Astrocyte (in vitro differentiated cells and primary cell): ENCODE results near the gene GABRB1. TPM values are rescaled to one million over a fixed set of nuclear protein-coding genes. Genes with fewer than 3 reads are reported as not detected.
"Not testable (repeated sequence)": the region's sequence is repeated elsewhere in the genome, so short reads cannot be mapped to it uniquely, and the experiment has no call there.

Experiments
- DNase-seq: peaks from one replicate; pipeline ENCODE4 v3.0.0-alpha.2; 2010; ENCODE audit warnings: low read depth
- FAIRE-seq: peaks from 2 replicates; lab custom pipeline; 2011; peaks lifted over from hg19 to GRCh38; lab: Jason Lieb, UNC
- H2AFZ ChIP-seq: 2 replicates; pipeline ENCODE4 v1.6.0; 2012; ENCODE audit warnings: low read depth, low read length, inconsistent platforms
- H3K27ac ChIP-seq: 2 replicates; pipeline ENCODE4 v1.5.1; 2011; ENCODE audit warnings: low read depth, low read length, inconsistent platforms
- H3K27me3 ChIP-seq: 2 replicates; pipeline ENCODE4 v1.6.0; 2011; ENCODE audit warnings: low read length, inconsistent platforms; ENCODE audit not compliant: insufficient read depth
- H3K36me3 ChIP-seq: 2 replicates; pipeline ENCODE4 v1.5.1; 2011; ENCODE audit warnings: low read length, inconsistent platforms; ENCODE audit not compliant: insufficient read depth
- H3K4me1 ChIP-seq: 2 replicates; pipeline ENCODE4 v1.5.1; 2011; ENCODE audit warnings: low read length, inconsistent platforms; ENCODE audit not compliant: insufficient read depth
- H3K4me2 ChIP-seq: 2 replicates; pipeline ENCODE4 v1.6.0; 2012; ENCODE audit warnings: low read length, inconsistent platforms
- H3K4me3 ChIP-seq: 2 replicates; pipeline ENCODE4 v1.5.1; 2011; ENCODE audit warnings: low read depth, mild to moderate bottlenecking, low read length, inconsistent platforms; ENCODE audit not compliant: insufficient read depth
- H3K79me2 ChIP-seq: 2 replicates; pipeline ENCODE4 v1.6.0; 2012; ENCODE audit warnings: mild to moderate bottlenecking, low read length, inconsistent platforms; ENCODE audit not compliant: insufficient read depth
- H3K9ac ChIP-seq: 2 replicates; pipeline ENCODE4 v1.6.0; 2012; ENCODE audit warnings: mild to moderate bottlenecking, low read length, inconsistent platforms
- H3K9me3 ChIP-seq: 2 replicates; pipeline ENCODE4 v1.5.1; 2012; ENCODE audit warnings: low read depth, mild to moderate bottlenecking, low read length, inconsistent platforms; ENCODE audit not compliant: insufficient read depth
- H4K20me1 ChIP-seq: 2 replicates; pipeline ENCODE4 v1.6.0; 2012; ENCODE audit warnings: low read length, inconsistent platforms; ENCODE audit not compliant: insufficient read depth
- H3K27ac Mint-ChIP-seq: one replicate; pipeline ENCODE4 v1.8.0; 2021; ENCODE audit warnings: mild to moderate bottlenecking, mixed read lengths; ENCODE audit not compliant: unreplicated experiment
- H3K27me3 Mint-ChIP-seq: one replicate; pipeline ENCODE4 v1.8.0; 2021; ENCODE audit warnings: low read depth, mixed read lengths; ENCODE audit not compliant: unreplicated experiment
- H3K36me3 Mint-ChIP-seq: one replicate; pipeline ENCODE4 v1.8.0; 2021; ENCODE audit warnings: low read depth, mixed read lengths; ENCODE audit not compliant: unreplicated experiment
- H3K4me1 Mint-ChIP-seq: one replicate; pipeline ENCODE4 v1.8.0; 2021; ENCODE audit warnings: low read depth, mixed read lengths; ENCODE audit not compliant: unreplicated experiment
- H3K4me3 Mint-ChIP-seq: one replicate; pipeline ENCODE4 v1.8.0; 2021; ENCODE audit warnings: mild to moderate bottlenecking, moderate library complexity, mixed read lengths; ENCODE audit not compliant: unreplicated experiment
- H3K9me3 Mint-ChIP-seq: one replicate; pipeline ENCODE4 v1.8.0; 2021; ENCODE audit warnings: mild to moderate bottlenecking, mixed read lengths; ENCODE audit not compliant: unreplicated experiment
- CTCF ChIP-seq: IDR thresholded peaks from 2 replicates; pipeline ENCODE4 v1.5.1; 2011; ENCODE audit warnings: low read depth, mild to moderate bottlenecking, inconsistent platforms, low read length, moderate library complexity; ENCODE audit not compliant: insufficient read depth
- EZH2 ChIP-seq: IDR thresholded peaks from 2 replicates; pipeline ENCODE4 v1.6.1; 2012; ENCODE audit warnings: mild to moderate bottlenecking, low read length, inconsistent platforms; ENCODE audit not compliant: insufficient read depth
- total RNA-seq: library from RNA; stranded (reverse); gene quantifications from 2 replicates; pipeline ENCODE4 v1.2.1, GENCODE V29; 2021

The GABRB1 gene
- total RNA-seq, 1 donor from 2014 or later, result not detected

GRCh38 chr4:47374477-47374876, 343.1 kb downstream of the GABRB1 start:
- H3K36me3 ChIP-seq, result no peaks in the 10 kb centered on the region
- DNase-seq (peak; percentile 16), FAIRE-seq (no peak)
- Mint-ChIP-seq H3K27me3 (peaks cover 2% of the 10 kb centered on the region), H3K4me3 (no peak overlapping the region), H3K4me1 (no peaks in the 10 kb centered on the region), H3K27ac (no peak overlapping the region), H3K36me3 (no peaks in the 10 kb centered on the region), H3K9me3 (peaks cover 1% of the 10 kb centered on the region)
- H3K9me3 ChIP-seq, result no peaks in the 10 kb centered on the region
- H3K4me3 ChIP-seq, result no peak overlapping the region
- H4K20me1 ChIP-seq, result no peaks in the 10 kb centered on the region
- H3K9ac ChIP-seq, result no peak overlapping the region
- H3K4me1 ChIP-seq, result no peaks in the 10 kb centered on the region
- no peak overlapping the region for H3K27ac ChIP-seq
- H3K79me2 ChIP-seq, result no peaks in the 10 kb centered on the region
- no peak overlapping the region for H3K4me2 ChIP-seq
- no peaks in the 10 kb centered on the region for H3K27me3 ChIP-seq
- TF ChIP-seq CTCF, result no peak
- no peak for TF ChIP-seq EZH2
- no peak overlapping the region for H2AFZ ChIP-seq

- not testable (repeated sequence) for H3K36me3 Mint-ChIP-seq, H3K36me3 ChIP-seq, H3K4me1 ChIP-seq, H3K4me1 Mint-ChIP-seq, H3K4me3 Mint-ChIP-seq, H3K27me3 Mint-ChIP-seq, H3K27ac ChIP-seq, H2AFZ ChIP-seq, H3K9me3 ChIP-seq, FAIRE-seq, H3K4me2 ChIP-seq, DNase-seq, H3K9me3 Mint-ChIP-seq, H3K9ac ChIP-seq, H4K20me1 ChIP-seq, H3K27ac Mint-ChIP-seq, H3K4me3 ChIP-seq, H3K27me3 ChIP-seq, H3K79me2 ChIP-seq
Measured at GRCh38 chr4:47378021-47378530, 346.7 kb downstream of the GABRB1 start.

GRCh38 chr4:47381172-47381571, 349.8 kb downstream of the GABRB1 start:
- FAIRE-seq, result no peak
- Histone ChIP-seq H2AFZ (no peak overlapping the region), H4K20me1 (no peaks in the 10 kb centered on the region), H3K9me3 (no peaks in the 10 kb centered on the region), H3K36me3 (no peaks in the 10 kb centered on the region), H3K27ac (no peak overlapping the region), H3K9ac (no peak overlapping the region), H3K4me2 (no peak overlapping the region), H3K27me3 (no peaks in the 10 kb centered on the region), H3K4me1 (no peaks in the 10 kb centered on the region), H3K79me2 (no peaks in the 10 kb centered on the region), H3K4me3 (no peak overlapping the region)
- H3K27ac Mint-ChIP-seq, result no peak overlapping the region
- no peak overlapping the region for H3K4me3 Mint-ChIP-seq
- no peak for DNase-seq
- peaks cover 2% of the 10 kb centered on the region for H3K27me3 Mint-ChIP-seq
- H3K4me1 Mint-ChIP-seq, result no peaks in the 10 kb centered on the region
- no peaks in the 10 kb centered on the region for H3K36me3 Mint-ChIP-seq
- TF ChIP-seq CTCF, result no peak
- no peak for TF ChIP-seq EZH2
- H3K9me3 Mint-ChIP-seq, result peaks cover 1% of the 10 kb centered on the region
